WTC11 (cell line): Measurements from ENCODE around the gene CNPY3.

Experiments used
- ESRRA ChIP-seq: sonication (generic); formaldehyde crosslinking; IDR thresholded peaks from 2 replicates; pipeline ENCODE4 v1.8.1; 2022; ENCODE audit warnings: mild to moderate bottlenecking, missing genetic modification reagents, borderline replicate concordance
- FOXK1 ChIP-seq: sonication (generic); formaldehyde crosslinking; IDR thresholded peaks from 2 replicates; pipeline ENCODE4 v1.8.0; 2022; ENCODE audit warnings: mild to moderate bottlenecking, moderate library complexity, missing genetic modification reagents
- JUN ChIP-seq: sonication (generic); formaldehyde crosslinking; IDR thresholded peaks from 2 replicates; pipeline ENCODE4 v1.8.0; 2023; ENCODE audit warnings: mild to moderate bottlenecking, missing genetic modification reagents
- SMAD4 ChIP-seq: sonication (generic); formaldehyde crosslinking; IDR thresholded peaks from 2 replicates; pipeline ENCODE4 v1.8.0; 2022; ENCODE audit warnings: mild to moderate bottlenecking, missing genetic modification reagents
- ZNF423 ChIP-seq: fragments of 250-450 bp; sonication (Bioruptor Pico); IDR thresholded peaks from 2 replicates; pipeline ENCODE4 v2.1.2; 2022; ENCODE audit warnings: mild to moderate bottlenecking, moderate library complexity
- TF ChIP-seq, protein P1 (sequence below): fragments of 200-600 bp; IDR thresholded peaks from 2 replicates; pipeline ENCODE4 v1.8.0; 2022; ENCODE audit warnings: antibody characterized with exemption
- TF ChIP-seq, protein P2 (sequence below): sonication (generic); formaldehyde crosslinking; IDR thresholded peaks from 2 replicates; pipeline ENCODE4 v1.8.1; 2023; ENCODE audit warnings: mild to moderate bottlenecking, missing genetic modification reagents, moderate library complexity
- TF ChIP-seq, protein P3 (sequence below): sonication (generic); formaldehyde crosslinking; IDR thresholded peaks from 2 replicates; pipeline ENCODE4 v1.8.0; 2022; ENCODE audit warnings: mild to moderate bottlenecking, missing genetic modification reagents
- TF ChIP-seq, protein P4 (sequence below): sonication (generic); formaldehyde crosslinking; IDR thresholded peaks from 2 replicates; pipeline ENCODE4 v1.8.0; 2022; ENCODE audit warnings: mild to moderate bottlenecking, missing genetic modification reagents

DNA sequence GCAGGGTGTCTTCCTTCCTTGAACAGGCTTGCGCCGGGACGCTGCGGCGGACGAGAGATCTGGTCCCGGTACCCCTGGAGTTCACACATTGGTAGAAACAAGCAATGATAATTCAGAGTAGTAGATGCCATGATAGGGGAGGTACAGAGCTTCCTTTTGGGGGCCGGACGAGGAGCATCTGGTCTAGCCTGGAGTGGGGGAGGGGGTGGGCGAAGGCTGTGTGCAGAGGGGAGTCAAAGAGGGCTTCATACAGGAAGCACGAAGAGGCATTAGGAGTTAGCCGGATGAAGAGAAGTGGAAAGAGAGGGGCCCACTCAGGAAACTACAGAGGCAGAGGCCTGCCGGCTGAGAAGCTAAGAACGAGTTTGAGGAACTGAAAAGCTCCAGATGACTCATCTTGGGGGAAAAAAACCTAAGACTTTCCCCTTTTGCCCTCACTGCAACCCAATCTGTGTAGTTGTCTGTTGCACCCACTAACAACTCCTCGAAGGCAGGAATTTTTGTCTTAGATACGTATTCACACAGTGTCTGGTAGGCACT is 611 bp downstream of the CNPY3 start:
- TF ChIP-seq, protein P1, sequence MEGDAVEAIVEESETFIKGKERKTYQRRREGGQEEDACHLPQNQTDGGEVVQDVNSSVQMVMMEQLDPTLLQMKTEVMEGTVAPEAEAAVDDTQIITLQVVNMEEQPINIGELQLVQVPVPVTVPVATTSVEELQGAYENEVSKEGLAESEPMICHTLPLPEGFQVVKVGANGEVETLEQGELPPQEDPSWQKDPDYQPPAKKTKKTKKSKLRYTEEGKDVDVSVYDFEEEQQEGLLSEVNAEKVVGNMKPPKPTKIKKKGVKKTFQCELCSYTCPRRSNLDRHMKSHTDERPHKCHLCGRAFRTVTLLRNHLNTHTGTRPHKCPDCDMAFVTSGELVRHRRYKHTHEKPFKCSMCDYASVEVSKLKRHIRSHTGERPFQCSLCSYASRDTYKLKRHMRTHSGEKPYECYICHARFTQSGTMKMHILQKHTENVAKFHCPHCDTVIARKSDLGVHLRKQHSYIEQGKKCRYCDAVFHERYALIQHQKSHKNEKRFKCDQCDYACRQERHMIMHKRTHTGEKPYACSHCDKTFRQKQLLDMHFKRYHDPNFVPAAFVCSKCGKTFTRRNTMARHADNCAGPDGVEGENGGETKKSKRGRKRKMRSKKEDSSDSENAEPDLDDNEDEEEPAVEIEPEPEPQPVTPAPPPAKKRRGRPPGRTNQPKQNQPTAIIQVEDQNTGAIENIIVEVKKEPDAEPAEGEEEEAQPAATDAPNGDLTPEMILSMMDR = no peak
- TF ChIP-seq ESRRA (peak; percentile 53; the same call in 1 of the 2 replicates), JUN (CRISPR knock-in tag) (no peak), FOXK1 (no peak), SMAD4 (CRISPR knock-in tag) (no peak), ZNF423 (CRISPR knock-in tag) (no peak)
- TF ChIP-seq, protein P2, sequence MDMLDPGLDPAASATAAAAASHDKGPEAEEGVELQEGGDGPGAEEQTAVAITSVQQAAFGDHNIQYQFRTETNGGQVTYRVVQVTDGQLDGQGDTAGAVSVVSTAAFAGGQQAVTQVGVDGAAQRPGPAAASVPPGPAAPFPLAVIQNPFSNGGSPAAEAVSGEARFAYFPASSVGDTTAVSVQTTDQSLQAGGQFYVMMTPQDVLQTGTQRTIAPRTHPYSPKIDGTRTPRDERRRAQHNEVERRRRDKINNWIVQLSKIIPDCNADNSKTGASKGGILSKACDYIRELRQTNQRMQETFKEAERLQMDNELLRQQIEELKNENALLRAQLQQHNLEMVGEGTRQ (CRISPR knock-in tag) = no peak
- TF ChIP-seq, protein P3, sequence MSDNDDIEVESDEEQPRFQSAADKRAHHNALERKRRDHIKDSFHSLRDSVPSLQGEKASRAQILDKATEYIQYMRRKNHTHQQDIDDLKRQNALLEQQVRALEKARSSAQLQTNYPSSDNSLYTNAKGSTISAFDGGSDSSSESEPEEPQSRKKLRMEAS = no peak
- TF ChIP-seq, protein P4, sequence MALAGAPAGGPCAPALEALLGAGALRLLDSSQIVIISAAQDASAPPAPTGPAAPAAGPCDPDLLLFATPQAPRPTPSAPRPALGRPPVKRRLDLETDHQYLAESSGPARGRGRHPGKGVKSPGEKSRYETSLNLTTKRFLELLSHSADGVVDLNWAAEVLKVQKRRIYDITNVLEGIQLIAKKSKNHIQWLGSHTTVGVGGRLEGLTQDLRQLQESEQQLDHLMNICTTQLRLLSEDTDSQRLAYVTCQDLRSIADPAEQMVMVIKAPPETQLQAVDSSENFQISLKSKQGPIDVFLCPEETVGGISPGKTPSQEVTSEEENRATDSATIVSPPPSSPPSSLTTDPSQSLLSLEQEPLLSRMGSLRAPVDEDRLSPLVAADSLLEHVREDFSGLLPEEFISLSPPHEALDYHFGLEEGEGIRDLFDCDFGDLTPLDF = no peak; the same call in none of the 2 replicates
